H9 (cell line): ENCODE measurements around the gene COL8A2. TPM values are rescaled to one million over a fixed set of nuclear protein-coding genes. Genes with fewer than 3 reads are reported as not detected.

Experiments
- DNase-seq: peaks from one replicate; pipeline ENCODE4 v3.0.0-alpha.2; 2017
- H2AFZ ChIP-seq: one replicate; pipeline ENCODE4 v1.6.1; 2013; ENCODE audit warnings: mild to moderate bottlenecking, low read length, control low read depth, moderate library complexity
- H2AK5ac ChIP-seq: 2 replicates; pipeline ENCODE4 v1.6.1; 2013; ENCODE audit warnings: low read length, control low read depth, mixed read lengths; ENCODE audit not compliant: insufficient read length
- H2BK120ac ChIP-seq: one replicate; pipeline ENCODE4 v1.6.1; 2013; ENCODE audit warnings: low read depth, mild to moderate bottlenecking, low read length, control low read depth, inconsistent platforms; ENCODE audit not compliant: poor library complexity, severe bottlenecking
- H2BK12ac ChIP-seq: 2 replicates; pipeline ENCODE4 v1.6.1; 2013; ENCODE audit warnings: low read length, control low read depth, mixed read lengths, low read depth; ENCODE audit not compliant: insufficient read length
- H2BK15ac ChIP-seq: 2 replicates; pipeline ENCODE4 v1.6.1; 2013; ENCODE audit warnings: low read depth, low read length, control low read depth
- H2BK20ac ChIP-seq: one replicate; pipeline ENCODE4 v1.6.1; 2013; ENCODE audit warnings: low read depth, mild to moderate bottlenecking, low read length, control low read depth, inconsistent platforms; ENCODE audit not compliant: poor library complexity, severe bottlenecking
- H2BK5ac ChIP-seq: 2 replicates; pipeline ENCODE4 v1.6.1; 2013; ENCODE audit warnings: low read length, control low read depth, mixed read lengths; ENCODE audit not compliant: insufficient read length
- H3K14ac ChIP-seq: 2 replicates; pipeline ENCODE4 v1.6.1; 2013; ENCODE audit warnings: low read length, control low read depth; ENCODE audit not compliant: insufficient read depth
- H3K18ac ChIP-seq: 2 replicates; pipeline ENCODE4 v1.6.1; 2013; ENCODE audit warnings: low read depth, mild to moderate bottlenecking, mixed read lengths, low read length, control low read depth; ENCODE audit not compliant: insufficient read length
- H3K23ac ChIP-seq: 2 replicates; pipeline ENCODE4 v1.6.1; 2013; ENCODE audit warnings: low read length, control low read depth, mixed read lengths, low read depth; ENCODE audit not compliant: insufficient read length
- H3K23me2 ChIP-seq: 2 replicates; pipeline ENCODE4 v1.6.1; 2013; ENCODE audit warnings: low read depth, mild to moderate bottlenecking, mixed read lengths, low read length, control low read depth; ENCODE audit not compliant: insufficient read length, poor library complexity, severe bottlenecking
- H3K27ac ChIP-seq: 2 replicates; pipeline ENCODE4 v1.5.1; 2013; ENCODE audit warnings: low read length, control low read depth, mixed read lengths, low read depth; ENCODE audit not compliant: insufficient read length
- H3K27me3 ChIP-seq: 2 replicates; pipeline ENCODE4 v1.6.1; 2013; ENCODE audit warnings: low read length, control low read depth, inconsistent platforms; ENCODE audit not compliant: insufficient read depth
- H3K4ac ChIP-seq: 2 replicates; pipeline ENCODE4 v1.6.1; 2013; ENCODE audit warnings: low read depth, mild to moderate bottlenecking, control low read depth, inconsistent platforms, low read length, moderate library complexity
- H3K4me1 ChIP-seq: 2 replicates; pipeline ENCODE4 v1.6.1; 2013; ENCODE audit warnings: low read length, control low read depth, inconsistent platforms; ENCODE audit not compliant: insufficient read depth
- H3K4me2 ChIP-seq: 2 replicates; pipeline ENCODE4 v1.6.1; 2013; ENCODE audit warnings: low read length, control low read depth, mixed read lengths; ENCODE audit not compliant: insufficient read length, insufficient read depth
- H3K56ac ChIP-seq: 2 replicates; pipeline ENCODE4 v1.6.1; 2013; ENCODE audit warnings: low read depth, mild to moderate bottlenecking, mixed read lengths, low read length, control low read depth; ENCODE audit not compliant: insufficient read length
- H3K79me1 ChIP-seq: 2 replicates; pipeline ENCODE4 v1.6.1; 2013; ENCODE audit warnings: low read depth, mild to moderate bottlenecking, moderate library complexity, low read length, control low read depth, inconsistent platforms; ENCODE audit not compliant: insufficient read depth, poor library complexity, severe bottlenecking
- H3K79me2 ChIP-seq: 2 replicates; pipeline ENCODE4 v1.6.1; 2013; ENCODE audit warnings: low read length, control low read depth, inconsistent platforms; ENCODE audit not compliant: insufficient read depth
- H3K9ac ChIP-seq: 2 replicates; pipeline ENCODE4 v1.6.1; 2013; ENCODE audit warnings: low read length, control low read depth, mixed read lengths; ENCODE audit not compliant: insufficient read length; ENCODE audit errors: extremely low read depth
- H3K9me3 ChIP-seq: one replicate; pipeline ENCODE4 v1.6.1; 2013; ENCODE audit warnings: low read depth, low read length, inconsistent platforms; ENCODE audit not compliant: control insufficient read depth
- H3T11ph ChIP-seq: one replicate; pipeline ENCODE4 v1.6.1; 2013; ENCODE audit warnings: mild to moderate bottlenecking, low read length, control low read depth, inconsistent platforms
- H4K20me1 ChIP-seq: one replicate; pipeline ENCODE4 v1.6.1; 2013; ENCODE audit not compliant: control insufficient read depth, insufficient read length, insufficient read depth
- H4K5ac ChIP-seq: 2 replicates; pipeline ENCODE4 v1.6.1; 2013; ENCODE audit warnings: low read depth, mild to moderate bottlenecking, mixed read lengths, low read length, control low read depth; ENCODE audit not compliant: insufficient read length
- H4K8ac ChIP-seq: replicated peaks from 2 replicates; pipeline ENCODE4 v1.6.1; 2013; ENCODE audit warnings: low read length, control low read depth, mixed read lengths, low read depth; ENCODE audit not compliant: insufficient read length
- H4K91ac ChIP-seq: 2 replicates; pipeline ENCODE4 v1.6.1; 2013; ENCODE audit warnings: low read depth, mild to moderate bottlenecking, moderate library complexity, mixed read lengths, low read length, control low read depth; ENCODE audit not compliant: insufficient read length
- H3K27ac Mint-ChIP-seq, 3 experiments: 2 replicates in 2 of 3; 3 replicates in 1 of 3; pipeline ENCODE4 v1.8.0; 2020 to 2021; ENCODE audit warnings: mixed read lengths in 3 of 3, mild to moderate bottlenecking in 1 of 3, moderate library complexity in 1 of 3
- H3K27me3 Mint-ChIP-seq: 2 replicates; pipeline ENCODE4 v1.8.0; 2021; ENCODE audit warnings: low read depth, mild to moderate bottlenecking, moderate library complexity, mixed read lengths
- H3K36me3 Mint-ChIP-seq, 3 experiments: 2 replicates in 2 of 3; 3 replicates in 1 of 3; pipeline ENCODE4 v1.8.0; 2020 to 2021; ENCODE audit warnings: low read depth in 3 of 3, mixed read lengths in 3 of 3; ENCODE audit not compliant: insufficient read depth in 1 of 3
- H3K4me1 Mint-ChIP-seq, 2 experiments: 2 replicates each; pipeline ENCODE4 v1.8.0; 2020; ENCODE audit warnings: mixed read lengths in 2 of 2
- H3K4me3 Mint-ChIP-seq, 2 experiments: 2 replicates in 1 of 2; 3 replicates in 1 of 2; pipeline ENCODE4 v1.8.0; 2020 to 2021; ENCODE audit warnings: mild to moderate bottlenecking in 2 of 2, mixed read lengths in 2 of 2, moderate library complexity in 1 of 2
- H3K9me3 Mint-ChIP-seq, 2 experiments: 2 replicates in 1 of 2; 3 replicates in 1 of 2; pipeline ENCODE4 v1.8.0; 2020; ENCODE audit warnings: mild to moderate bottlenecking in 2 of 2, mixed read lengths in 2 of 2, moderate library complexity in 1 of 2
- WGBS: extraction: QIAGEN DNeasy Blood & Tissue Kit; methylation state at CpG from one replicate; pipeline ENCODE4 v1.1.7; 2013; ENCODE audit warnings: missing lambda C conversion rate, low lambda C conversion rate, mixed read lengths; ENCODE audit not compliant: insufficient read length; ENCODE audit errors: extremely low coverage; 5-methylcytosine and 5-hydroxymethylcytosine counted together
- total RNA-seq: library from RNA; stranded (reverse); gene quantifications from 2 replicates; pipeline ENCODE4 v1.2.1, GENCODE V29; 2021
- TF ChIP-seq, protein P1 (sequence below): fragments of 200-600 bp; sonication (generic); conservative IDR thresholded peaks from 3 replicates; pipeline ENCODE4 v1.8.0; 2021; ENCODE audit warnings: antibody characterized with exemption, mild to moderate bottlenecking

COL8A2 gene
- total RNA-seq, 1 experiment from 2014 or later: 1.5 TPM

DNA sequence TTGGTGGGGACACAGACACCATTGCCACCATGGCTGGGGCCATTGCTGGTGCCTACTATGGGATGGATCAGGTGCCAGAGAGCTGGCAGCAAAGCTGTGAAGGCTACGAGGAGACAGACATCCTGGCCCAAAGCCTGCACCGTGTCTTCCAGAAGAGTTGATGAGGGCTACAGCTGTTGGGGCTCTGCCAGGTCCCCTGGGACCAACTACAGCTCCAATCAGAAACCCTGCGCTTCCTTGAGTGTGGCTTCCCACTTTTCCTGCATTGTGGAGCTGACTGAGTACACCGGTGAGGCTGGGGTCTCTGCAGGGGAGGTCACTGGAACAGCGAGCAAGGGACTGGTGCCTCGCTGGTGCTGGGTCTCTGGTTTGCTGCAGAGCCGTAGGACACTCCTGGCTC is 31.8 kb downstream of the COL8A2 start:
- Histone ChIP-seq H3K14ac (no peak overlapping the region), H4K8ac (no peak overlapping the region), H3K23ac (no peak overlapping the region), H3K9me3 (no peaks in the 10 kb centered on the region), H3K79me2 (peaks cover 2% of the 10 kb centered on the region; the same call in 1 of the 2 replicates), H3K27ac (no peak overlapping the region), H3K4me1 (no peaks in the 10 kb centered on the region), H3T11ph (no peak overlapping the region), H4K91ac (no peak overlapping the region), H4K20me1 (no peaks in the 10 kb centered on the region), H3K4ac (no peak overlapping the region), H2BK20ac (no peak overlapping the region), H2BK120ac (no peak overlapping the region), H3K79me1 (no peaks in the 10 kb centered on the region), H2AFZ (no peak overlapping the region), H2BK15ac (no peak overlapping the region), H4K5ac (no peak overlapping the region), H3K18ac (no peak overlapping the region), H2BK12ac (no peak overlapping the region), H3K4me2 (no peak overlapping the region), H3K9ac (no peak overlapping the region), H2BK5ac (no peak overlapping the region), H2AK5ac (no peak overlapping the region), H3K23me2 (peaks cover 6% of the 10 kb centered on the region), H3K56ac (no peak overlapping the region), H3K27me3 (no peaks in the 10 kb centered on the region)
- H3K27me3 Mint-ChIP-seq: no peaks in the 10 kb centered on the region
- peaks cover 21 to 46% (median 40%) of the 10 kb centered on the region in 3 experiments; a peak in 6 of 7 replicates for H3K36me3 Mint-ChIP-seq
- no peaks in the 10 kb centered on the region; a peak in 1 of 5 replicates for H3K9me3 Mint-ChIP-seq
- no peak overlapping the region for H3K4me3 Mint-ChIP-seq
- peaks cover 22 to 24% of the 10 kb centered on the region in 2 experiments for H3K4me1 Mint-ChIP-seq
- no peak overlapping the region for H3K27ac Mint-ChIP-seq
- TF ChIP-seq, protein P1, sequence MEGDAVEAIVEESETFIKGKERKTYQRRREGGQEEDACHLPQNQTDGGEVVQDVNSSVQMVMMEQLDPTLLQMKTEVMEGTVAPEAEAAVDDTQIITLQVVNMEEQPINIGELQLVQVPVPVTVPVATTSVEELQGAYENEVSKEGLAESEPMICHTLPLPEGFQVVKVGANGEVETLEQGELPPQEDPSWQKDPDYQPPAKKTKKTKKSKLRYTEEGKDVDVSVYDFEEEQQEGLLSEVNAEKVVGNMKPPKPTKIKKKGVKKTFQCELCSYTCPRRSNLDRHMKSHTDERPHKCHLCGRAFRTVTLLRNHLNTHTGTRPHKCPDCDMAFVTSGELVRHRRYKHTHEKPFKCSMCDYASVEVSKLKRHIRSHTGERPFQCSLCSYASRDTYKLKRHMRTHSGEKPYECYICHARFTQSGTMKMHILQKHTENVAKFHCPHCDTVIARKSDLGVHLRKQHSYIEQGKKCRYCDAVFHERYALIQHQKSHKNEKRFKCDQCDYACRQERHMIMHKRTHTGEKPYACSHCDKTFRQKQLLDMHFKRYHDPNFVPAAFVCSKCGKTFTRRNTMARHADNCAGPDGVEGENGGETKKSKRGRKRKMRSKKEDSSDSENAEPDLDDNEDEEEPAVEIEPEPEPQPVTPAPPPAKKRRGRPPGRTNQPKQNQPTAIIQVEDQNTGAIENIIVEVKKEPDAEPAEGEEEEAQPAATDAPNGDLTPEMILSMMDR: no peak
- no CpG with 5 or more reads among the region's 7 CpGs for WGBS
- no peak for DNase-seq
